ENCODE data around the gene SEMA4D.

The SEMA4D gene

GRCh38 chr9:89319015-89319905 lies 178.7 kb downstream of the SEMA4D start:
- H3K27ac ChIP-seq: peak overlapping the region; percentile 99
- DNase-seq (ENCODE audit: low spot score): no peak
- POLR2A ChIA-PET (ENCODE audit: low non-redundant PET): interaction anchor here (0.9 kb wide), 1 partner anchor 30 kb away, joined by 3 read pairs; no protein-coding TSS in a partner anchor
- CTCF ChIA-PET: interaction anchor here (0.7 kb wide), 1 partner anchor 173 kb away, joined by 3 read pairs; no protein-coding TSS in a partner anchor
- TF ChIP-seq CTCF (conservative IDR thresholded peaks at IDR 0.05; ENCODE audit: low read depth): peak; percentile 41; the same call in 1 of the 2 replicates

- peak; percentile 92 for DNase-seq (ENCODE audit: low spot score)
- H3K27ac ChIP-seq: peak within 1 kb of the TSS; percentile 99
- ChIA-PET CTCF (interaction anchor here (0.5 to 0.7 kb wide), 6 partner anchors 11 to 1043 kb away, joined by 3 to 4 read pairs (median 3); no protein-coding TSS in a partner anchor), POLR2A (ENCODE audit: low non-redundant PET) (interaction anchor here (0.9 kb wide), 1 partner anchor 31 kb away, joined by 3 read pairs; no protein-coding TSS in a partner anchor)
- peak; percentile 83 for TF ChIP-seq CTCF (conservative IDR thresholded peaks at IDR 0.05; ENCODE audit: low read depth)
Observed at GRCh38 chr9:89318123-89319014, 179.5 kb downstream of the SEMA4D start, which contains the start of gene SECISBP2. SECISBP2 (plus strand) TSS chr9:89318500; CDS start chr9:89318577, 77 bp downstream.

- TF ChIP-seq CTCF (conservative IDR thresholded peaks at IDR 0.05; ENCODE audit: low read depth): no peak
- ChIA-PET POLR2A (ENCODE audit: low non-redundant PET) (no interaction called here), CTCF (interaction anchor here (1.4 kb wide), 1 partner anchor 232 kb away, joined by 9 read pairs; no protein-coding TSS in a partner anchor)
- H3K27ac ChIP-seq: no peak overlapping the region
- DNase-seq (ENCODE audit: low spot score): no peak
Observed at GRCh38 chr9:89317282-89317681, 180.6 kb downstream of the SEMA4D start.

- no peak overlapping the region for H3K27ac ChIP-seq
- POLR2A ChIA-PET (ENCODE audit: low non-redundant PET): no interaction called here
- DNase-seq (ENCODE audit: low spot score): no peak
- CTCF ChIA-PET: interaction anchor here (0.6 to 0.7 kb wide), 2 partner anchors 25 to 111 kb away, joined by 3 read pairs; no protein-coding TSS in a partner anchor
- no peak for TF ChIP-seq CTCF (conservative IDR thresholded peaks at IDR 0.05; ENCODE audit: low read depth)
Observed at GRCh38 chr9:89315482-89315881, 182.4 kb downstream of the SEMA4D start.

- TF ChIP-seq CTCF (conservative IDR thresholded peaks at IDR 0.05; ENCODE audit: low read depth): no peak
- no peak overlapping the region for H3K27ac ChIP-seq
- no peak for DNase-seq (ENCODE audit: low spot score)
- ChIA-PET CTCF (interaction anchor here (0.5 to 1.4 kb wide), 4 partner anchors 36 to 1458 kb away, joined by 3 to 4 read pairs (median 3); no protein-coding TSS in a partner anchor), POLR2A (ENCODE audit: low non-redundant PET) (no interaction called here)
Observed at GRCh38 chr9:89314955-89315354, 183.0 kb downstream of the SEMA4D start.
